ENCODE results near the gene ACOX3. TPM values are rescaled to one million over a fixed set of nuclear protein-coding genes. Genes with fewer than 3 reads are reported as not detected.

The ACOX3 gene
- polyA plus RNA-seq, 2 of the 4 experiments (the other 2 are of a cell fraction), result 4.9 to 8.2 TPM

DNA sequence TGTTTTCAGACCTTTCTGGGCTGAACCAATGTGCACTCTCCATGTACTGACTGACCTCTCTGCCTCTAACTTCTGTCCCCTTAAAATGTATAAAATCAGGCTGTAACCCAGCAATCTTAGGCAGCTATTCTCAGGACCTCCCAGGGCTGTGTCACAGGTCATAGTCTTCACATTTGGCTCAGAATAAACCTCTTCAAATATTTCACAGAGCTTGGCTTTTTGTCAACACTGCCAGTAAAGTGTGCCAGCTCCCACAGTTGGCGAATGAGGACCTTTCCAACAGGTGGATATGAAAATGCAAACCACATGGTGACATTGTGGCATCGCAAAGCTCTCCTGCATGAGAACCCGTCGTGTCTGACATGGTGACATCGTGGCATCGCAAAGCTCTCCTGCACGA is 76.4 kb downstream of the ACOX3 start (continued):
- TF ChIP-seq, protein P1, sequence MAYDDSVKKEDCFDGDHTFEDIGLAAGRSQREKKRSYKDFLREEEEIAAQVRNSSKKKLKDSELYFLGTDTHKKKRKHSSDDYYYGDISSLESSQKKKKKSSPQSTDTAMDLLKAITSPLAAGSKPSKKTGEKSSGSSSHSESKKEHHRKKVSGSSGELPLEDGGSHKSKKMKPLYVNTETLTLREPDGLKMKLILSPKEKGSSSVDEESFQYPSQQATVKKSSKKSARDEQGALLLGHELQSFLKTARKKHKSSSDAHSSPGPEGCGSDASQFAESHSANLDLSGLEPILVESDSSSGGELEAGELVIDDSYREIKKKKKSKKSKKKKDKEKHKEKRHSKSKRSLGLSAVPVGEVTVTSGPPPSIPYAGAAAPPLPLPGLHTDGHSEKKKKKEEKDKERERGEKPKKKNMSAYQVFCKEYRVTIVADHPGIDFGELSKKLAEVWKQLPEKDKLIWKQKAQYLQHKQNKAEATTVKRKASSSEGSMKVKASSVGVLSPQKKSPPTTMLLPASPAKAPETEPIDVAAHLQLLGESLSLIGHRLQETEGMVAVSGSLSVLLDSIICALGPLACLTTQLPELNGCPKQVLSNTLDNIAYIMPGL (CRISPR knock-in tag; IDR thresholded peaks at IDR 0.05; ENCODE audit: borderline replicate concordance), result no peak
- TF ChIP-seq CEBPB (IDR thresholded peaks at IDR 0.05), result no peak

DNA sequence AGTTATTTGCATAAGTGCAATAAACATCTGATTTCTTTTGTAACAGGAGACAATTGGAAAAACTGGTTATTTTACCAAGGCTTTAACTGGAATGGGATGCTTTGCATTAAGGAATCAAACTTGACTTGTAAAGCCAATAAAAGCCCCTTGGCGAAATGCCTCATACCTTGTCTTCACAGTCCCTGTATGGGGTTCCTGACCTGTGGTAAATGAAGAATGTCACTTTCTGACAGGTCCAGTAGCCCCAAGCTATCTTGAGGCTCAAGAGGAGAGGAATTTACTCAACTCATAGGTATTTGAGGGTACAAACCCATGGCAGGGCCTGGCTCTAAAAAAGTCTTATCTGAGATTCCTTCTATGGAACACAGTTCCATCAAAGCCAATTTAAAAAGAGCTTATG is 78.0 kb downstream of the ACOX3 start:
- ATAC-seq (no peak), DNase-seq (ENCODE audit: low read depth in 1 of 2, low spot score in 1 of 2) (no peak), FAIRE-seq (no peak)
- Histone ChIP-seq H3K4me2 (no peak overlapping the region), H3K27ac (no peak overlapping the region), H3K9me3 (no peaks in the 10 kb centered on the region), H3K4me1 (no peaks in the 10 kb centered on the region), H3K4me3 (no peak overlapping the region)
- TF ChIP-seq SREBF2 (IDR thresholded peaks at IDR 0.05), result no peak
- no peak for TF ChIP-seq FOXS1 (CRISPR knock-in tag; IDR thresholded peaks at IDR 0.05)
- TF ChIP-seq, protein P2, sequence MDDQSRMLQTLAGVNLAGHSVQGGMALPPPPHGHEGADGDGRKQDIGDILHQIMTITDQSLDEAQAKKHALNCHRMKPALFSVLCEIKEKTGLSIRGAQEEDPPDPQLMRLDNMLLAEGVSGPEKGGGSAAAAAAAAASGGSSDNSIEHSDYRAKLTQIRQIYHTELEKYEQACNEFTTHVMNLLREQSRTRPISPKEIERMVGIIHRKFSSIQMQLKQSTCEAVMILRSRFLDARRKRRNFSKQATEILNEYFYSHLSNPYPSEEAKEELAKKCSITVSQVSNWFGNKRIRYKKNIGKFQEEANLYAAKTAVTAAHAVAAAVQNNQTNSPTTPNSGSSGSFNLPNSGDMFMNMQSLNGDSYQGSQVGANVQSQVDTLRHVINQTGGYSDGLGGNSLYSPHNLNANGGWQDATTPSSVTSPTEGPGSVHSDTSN (IDR thresholded peaks at IDR 0.05), result no peak
- no peak for TF ChIP-seq POLR2AphosphoS2 (conservative IDR thresholded peaks at IDR 0.05; ENCODE audit: low read length)
- no peak for TF ChIP-seq HDAC2 (IDR thresholded peaks at IDR 0.05)
- TF ChIP-seq ZC3H11A (IDR thresholded peaks at IDR 0.05), result no peak
- no peak for TF ChIP-seq CHD2 (IDR thresholded peaks at IDR 0.05; ENCODE audit: low read length, partially characterized antibody)
- no peak for TF ChIP-seq MAZ (IDR thresholded peaks at IDR 0.05; ENCODE audit: borderline replicate concordance, low read depth, low read length)
- TF ChIP-seq, protein P3, sequence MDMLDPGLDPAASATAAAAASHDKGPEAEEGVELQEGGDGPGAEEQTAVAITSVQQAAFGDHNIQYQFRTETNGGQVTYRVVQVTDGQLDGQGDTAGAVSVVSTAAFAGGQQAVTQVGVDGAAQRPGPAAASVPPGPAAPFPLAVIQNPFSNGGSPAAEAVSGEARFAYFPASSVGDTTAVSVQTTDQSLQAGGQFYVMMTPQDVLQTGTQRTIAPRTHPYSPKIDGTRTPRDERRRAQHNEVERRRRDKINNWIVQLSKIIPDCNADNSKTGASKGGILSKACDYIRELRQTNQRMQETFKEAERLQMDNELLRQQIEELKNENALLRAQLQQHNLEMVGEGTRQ (IDR thresholded peaks at IDR 0.05), result no peak
- no peak for TF ChIP-seq EHMT2 (IDR thresholded peaks at IDR 0.05; ENCODE audit: low read depth)
- POLR2A ChIA-PET, result no interaction called here
- WGBS (ENCODE audit: missing lambda C conversion rate), result 94% methylated on average over 1 of the region's 1 CpG
- CTCF ChIA-PET, result no interaction called here

DNA sequence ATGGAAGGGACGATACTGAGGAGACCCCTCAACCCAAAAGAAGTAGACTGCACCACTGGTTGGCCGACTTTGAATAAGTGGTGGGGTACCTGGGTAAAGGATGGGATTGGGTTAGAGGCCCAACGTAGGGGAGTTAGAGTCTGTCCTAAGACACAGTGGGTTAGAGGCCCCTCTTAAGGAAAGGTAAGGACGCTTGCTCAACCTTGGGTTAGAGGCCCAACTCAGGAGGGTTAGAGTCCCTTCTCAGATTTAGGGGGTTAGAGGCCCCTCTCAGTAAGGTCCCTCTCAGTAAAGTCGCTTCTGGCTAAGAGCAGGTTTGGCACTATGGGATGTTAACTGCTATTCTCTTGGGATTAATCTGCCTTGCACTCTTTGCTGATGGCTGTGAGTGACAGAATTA is 81.3 kb downstream of the ACOX3 start:
- Histone ChIP-seq H3K4me1 (peaks cover 6% of the 10 kb centered on the region; the same call in 2 of the 3 replicates), H3K27ac (no peak overlapping the region), H3K4me2 (no peak overlapping the region), H3K9me3 (no peaks in the 10 kb centered on the region), H3K4me3 (no peak overlapping the region)
- FAIRE-seq (no peak), ATAC-seq (no peak), DNase-seq (ENCODE audit: low read depth in 1 of 2, low spot score in 1 of 2) (no peak)
- TF ChIP-seq HOXA7 (CRISPR knock-in tag; IDR thresholded peaks at IDR 0.05), result no peak
- TF ChIP-seq SMC3 (IDR thresholded peaks at IDR 0.05), result no peak
- TF ChIP-seq JUN (IDR thresholded peaks at IDR 0.05), result no peak
- TF ChIP-seq RNF2 (IDR thresholded peaks at IDR 0.05; ENCODE audit: borderline replicate concordance, low read depth), result no peak
- TF ChIP-seq, protein P2 (IDR thresholded peaks at IDR 0.05), result no peak
- TF ChIP-seq FOXS1 (CRISPR knock-in tag; IDR thresholded peaks at IDR 0.05), result no peak
- TF ChIP-seq TP53 (CRISPR knock-in tag; IDR thresholded peaks at IDR 0.05), result no peak
- no peak for TF ChIP-seq MYC (IDR thresholded peaks at IDR 0.05; ENCODE audit: borderline replicate concordance, low read length)
- TF ChIP-seq FOSL2 (IDR thresholded peaks at IDR 0.05), result no peak
- no peak for TF ChIP-seq FOSL2 (CRISPR knock-in tag; IDR thresholded peaks at IDR 0.05)
- TF ChIP-seq, protein P4, sequence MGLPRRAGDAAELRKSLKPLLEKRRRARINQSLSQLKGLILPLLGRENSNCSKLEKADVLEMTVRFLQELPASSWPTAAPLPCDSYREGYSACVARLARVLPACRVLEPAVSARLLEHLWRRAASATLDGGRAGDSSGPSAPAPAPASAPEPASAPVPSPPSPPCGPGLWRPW (IDR thresholded peaks at IDR 0.05), result no peak
- TF ChIP-seq, protein P5, sequence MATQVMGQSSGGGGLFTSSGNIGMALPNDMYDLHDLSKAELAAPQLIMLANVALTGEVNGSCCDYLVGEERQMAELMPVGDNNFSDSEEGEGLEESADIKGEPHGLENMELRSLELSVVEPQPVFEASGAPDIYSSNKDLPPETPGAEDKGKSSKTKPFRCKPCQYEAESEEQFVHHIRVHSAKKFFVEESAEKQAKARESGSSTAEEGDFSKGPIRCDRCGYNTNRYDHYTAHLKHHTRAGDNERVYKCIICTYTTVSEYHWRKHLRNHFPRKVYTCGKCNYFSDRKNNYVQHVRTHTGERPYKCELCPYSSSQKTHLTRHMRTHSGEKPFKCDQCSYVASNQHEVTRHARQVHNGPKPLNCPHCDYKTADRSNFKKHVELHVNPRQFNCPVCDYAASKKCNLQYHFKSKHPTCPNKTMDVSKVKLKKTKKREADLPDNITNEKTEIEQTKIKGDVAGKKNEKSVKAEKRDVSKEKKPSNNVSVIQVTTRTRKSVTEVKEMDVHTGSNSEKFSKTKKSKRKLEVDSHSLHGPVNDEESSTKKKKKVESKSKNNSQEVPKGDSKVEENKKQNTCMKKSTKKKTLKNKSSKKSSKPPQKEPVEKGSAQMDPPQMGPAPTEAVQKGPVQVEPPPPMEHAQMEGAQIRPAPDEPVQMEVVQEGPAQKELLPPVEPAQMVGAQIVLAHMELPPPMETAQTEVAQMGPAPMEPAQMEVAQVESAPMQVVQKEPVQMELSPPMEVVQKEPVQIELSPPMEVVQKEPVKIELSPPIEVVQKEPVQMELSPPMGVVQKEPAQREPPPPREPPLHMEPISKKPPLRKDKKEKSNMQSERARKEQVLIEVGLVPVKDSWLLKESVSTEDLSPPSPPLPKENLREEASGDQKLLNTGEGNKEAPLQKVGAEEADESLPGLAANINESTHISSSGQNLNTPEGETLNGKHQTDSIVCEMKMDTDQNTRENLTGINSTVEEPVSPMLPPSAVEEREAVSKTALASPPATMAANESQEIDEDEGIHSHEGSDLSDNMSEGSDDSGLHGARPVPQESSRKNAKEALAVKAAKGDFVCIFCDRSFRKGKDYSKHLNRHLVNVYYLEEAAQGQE (IDR thresholded peaks at IDR 0.05), result no peak
- TF ChIP-seq, protein P1 (CRISPR knock-in tag; IDR thresholded peaks at IDR 0.05; ENCODE audit: borderline replicate concordance), result no peak
- TF ChIP-seq HDAC2 (IDR thresholded peaks at IDR 0.05), result no peak
- TF ChIP-seq ESRRA (IDR thresholded peaks at IDR 0.05; ENCODE audit: borderline replicate concordance, low read length), result no peak
- ChIA-PET CTCF (no interaction called here), POLR2A (no interaction called here)
- 51% methylated on average over 5 of the region's 5 CpGs for WGBS (ENCODE audit: missing lambda C conversion rate)
